Muscle layer of colon (tissue), 2 donors: ENCODE measurements around the gene C3orf70.

Experiments used
- H3K27ac ChIP-seq: one replicate; pipeline ENCODE4 v1.7.0; 2013; ENCODE audit warnings: low read depth, mild to moderate bottlenecking, low read length, moderate library complexity
- H3K27me3 ChIP-seq, 2 donors: one replicate each; pipeline ENCODE4 v1.7.0; 2013; ENCODE audit warnings: low read length in 2 of 2, mild to moderate bottlenecking in 2 of 2; ENCODE audit not compliant: insufficient read depth in 2 of 2, control insufficient read depth in 1 of 2
- H3K36me3 ChIP-seq: one replicate; pipeline ENCODE4 v1.7.0; 2013; ENCODE audit warnings: mild to moderate bottlenecking, low read length; ENCODE audit not compliant: insufficient read depth
- H3K4me1 ChIP-seq: one replicate; pipeline ENCODE4 v1.7.0; 2013; ENCODE audit warnings: mild to moderate bottlenecking, low read length; ENCODE audit not compliant: insufficient read depth
- H3K4me3 ChIP-seq, 2 donors: one replicate each; pipeline ENCODE4 v1.7.0; 2013; ENCODE audit warnings: low read length in 2 of 2, low read depth in 1 of 2, mild to moderate bottlenecking in 1 of 2, moderate library complexity in 1 of 2
- H3K9ac ChIP-seq: one replicate; pipeline ENCODE4 v1.7.0; 2013; ENCODE audit warnings: low read length
- H3K9me3 ChIP-seq: one replicate; pipeline ENCODE4 v1.7.0; 2013; ENCODE audit warnings: mild to moderate bottlenecking, low read length
- donor health status: abdominal sarcoma.
- donor health status: Adenocarcinoma of cecum.

C3orf70 gene

DNA sequence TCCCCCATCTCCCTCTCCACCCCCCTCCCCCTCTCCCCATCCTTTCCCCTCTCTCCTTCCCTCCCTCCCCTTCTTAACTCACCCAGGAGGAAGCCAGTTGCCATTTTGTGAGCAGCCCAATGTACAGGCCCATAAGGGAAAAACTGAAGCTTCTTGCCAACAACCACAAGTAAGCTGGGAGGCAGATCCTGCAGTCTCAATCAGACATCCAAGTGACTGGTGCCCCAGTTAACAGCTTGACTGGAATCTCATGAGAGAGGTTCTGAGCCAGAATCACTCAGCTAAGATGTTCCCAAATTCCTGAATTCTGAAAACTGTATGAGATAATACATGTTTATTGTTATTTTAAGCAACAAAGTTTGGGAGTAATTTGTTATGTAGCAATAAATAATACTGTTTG, 90.7 kb downstream of the C3orf70 start:
- H3K9me3 ChIP-seq, result no peaks in the 10 kb centered on the region
- H3K9ac ChIP-seq, result no peak overlapping the region
- no peaks in the 10 kb centered on the region for H3K4me1 ChIP-seq
- no peak overlapping the region for H3K27ac ChIP-seq
- H3K4me3 ChIP-seq, result no peak overlapping the region
- no peaks in the 10 kb centered on the region for H3K27me3 ChIP-seq
- H3K36me3 ChIP-seq, result no peaks in the 10 kb centered on the region

DNA sequence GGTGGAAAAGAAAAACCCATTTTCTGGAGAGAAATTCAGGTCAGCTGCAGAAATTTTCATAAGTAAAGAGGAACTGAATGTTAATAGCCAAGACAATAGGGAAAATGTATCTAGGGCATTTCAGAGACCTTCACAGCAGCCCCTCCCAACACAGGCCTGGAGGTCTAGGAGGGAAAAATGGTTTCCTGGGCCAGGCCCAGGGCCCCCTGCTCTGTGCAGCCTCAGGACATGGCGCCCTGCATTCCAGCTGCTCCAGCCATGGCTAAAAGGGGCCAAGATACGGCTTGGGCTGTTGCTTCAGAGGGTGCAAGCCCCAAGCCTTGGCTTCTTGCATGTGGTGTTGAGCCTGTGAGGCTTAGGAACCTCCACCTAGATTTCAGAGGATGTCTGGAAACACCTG, 92.2 kb downstream of the C3orf70 start:
- H3K36me3 ChIP-seq, result no peaks in the 10 kb centered on the region
- no peak overlapping the region for H3K27ac ChIP-seq
- no peaks in the 10 kb centered on the region for H3K27me3 ChIP-seq
- H3K4me3 ChIP-seq, result no peak overlapping the region
- no peak overlapping the region for H3K9ac ChIP-seq
- H3K4me1 ChIP-seq, result no peaks in the 10 kb centered on the region
- no peaks in the 10 kb centered on the region for H3K9me3 ChIP-seq

DNA sequence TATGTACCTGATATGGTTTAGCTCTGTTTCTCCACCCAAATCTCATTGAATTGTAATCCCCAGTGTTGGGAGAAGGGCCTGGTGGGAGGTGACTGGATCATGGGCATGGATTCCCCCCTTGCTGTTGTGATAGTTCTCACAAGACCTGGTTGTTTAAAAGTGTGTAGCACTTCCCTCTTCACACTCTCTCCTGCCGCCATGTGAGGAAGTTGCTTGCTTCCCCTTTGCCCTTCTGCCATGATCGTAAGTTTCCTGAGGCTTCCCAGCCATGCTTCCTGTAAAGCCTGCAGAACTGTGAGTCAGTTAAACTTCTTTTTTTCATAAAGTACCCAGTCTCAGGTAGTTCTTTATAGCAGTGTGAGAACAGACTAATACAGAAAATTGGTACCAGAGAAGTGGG, 93.1 kb downstream of the C3orf70 start:
- Histone ChIP-seq H3K4me3 (no peak overlapping the region), H3K4me1 (no peaks in the 10 kb centered on the region), H3K36me3 (no peaks in the 10 kb centered on the region), H3K27ac (no peak overlapping the region), H3K9me3 (no peaks in the 10 kb centered on the region), H3K9ac (no peak overlapping the region), H3K27me3 (no peaks in the 10 kb centered on the region)

DNA sequence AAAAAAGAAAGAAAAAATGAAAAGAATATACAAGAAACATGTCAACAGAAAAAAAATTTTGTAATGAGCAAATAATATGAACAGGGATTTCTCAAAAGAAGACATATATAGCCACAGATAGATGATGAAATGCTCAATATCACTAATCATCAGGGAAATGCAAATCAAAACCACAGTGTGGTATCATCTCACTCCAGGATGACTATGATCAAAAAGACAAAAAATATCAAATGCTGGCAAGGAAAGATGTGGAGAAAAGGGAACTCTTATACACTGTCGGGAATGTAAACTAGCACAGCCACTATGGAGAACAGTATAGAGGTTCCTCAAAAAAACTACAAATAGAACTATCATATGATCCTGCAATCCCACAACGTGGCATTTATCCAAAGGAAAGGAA, 94.1 kb downstream of the C3orf70 start:
- H3K27me3 ChIP-seq, result no peaks in the 10 kb centered on the region
- H3K27ac ChIP-seq, result no peak overlapping the region
- no peaks in the 10 kb centered on the region for H3K9me3 ChIP-seq
- no peaks in the 10 kb centered on the region for H3K36me3 ChIP-seq
- no peaks in the 10 kb centered on the region for H3K4me1 ChIP-seq
- H3K4me3 ChIP-seq, result no peak overlapping the region
- no peak overlapping the region for H3K9ac ChIP-seq

DNA sequence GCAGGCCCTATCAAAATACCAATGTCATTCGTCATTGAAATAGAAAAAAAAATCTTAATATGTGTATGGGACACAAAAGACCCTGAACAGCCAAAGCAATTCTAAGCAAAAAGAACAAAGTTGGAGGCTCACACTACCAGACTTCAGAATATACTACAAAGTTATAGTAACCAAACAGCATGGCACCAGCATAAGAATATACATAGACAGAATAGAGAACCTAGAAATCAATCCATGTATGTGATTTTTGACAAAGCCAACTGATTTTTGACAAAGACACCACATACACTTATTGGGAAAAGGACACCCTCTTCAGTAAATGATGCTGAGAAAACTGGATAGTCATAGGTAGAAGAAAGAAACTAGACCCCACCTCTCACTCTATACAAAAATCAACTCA, 95.0 kb downstream of the C3orf70 start:
- H3K36me3 ChIP-seq, result peaks cover 1% of the 10 kb centered on the region
- H3K27me3 ChIP-seq, result no peaks in the 10 kb centered on the region
- H3K27ac ChIP-seq, result no peak overlapping the region
- no peak overlapping the region for H3K9ac ChIP-seq
- no peak overlapping the region for H3K4me3 ChIP-seq
- H3K4me1 ChIP-seq, result no peaks in the 10 kb centered on the region
- no peaks in the 10 kb centered on the region for H3K9me3 ChIP-seq

DNA sequence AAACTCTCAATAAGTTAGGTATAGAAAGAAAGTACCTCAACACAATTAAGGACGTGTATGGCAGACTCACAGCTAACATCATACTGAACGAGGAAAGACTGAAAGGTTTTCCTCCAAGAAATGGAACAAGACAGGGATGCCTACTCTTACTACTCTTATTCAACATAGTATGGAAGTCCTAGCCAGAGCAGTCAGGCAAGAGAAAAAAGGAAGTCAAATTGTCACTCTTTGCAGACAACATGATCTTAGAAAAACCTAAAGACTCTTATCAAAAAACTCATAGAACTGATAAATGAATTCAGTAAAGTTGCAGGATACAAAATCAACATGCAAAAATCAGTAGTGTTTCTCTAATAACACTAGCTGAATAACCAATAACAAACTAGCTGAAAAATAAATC, 96.0 kb downstream of the C3orf70 start:
- Histone ChIP-seq H3K36me3 (peaks cover 10% of the 10 kb centered on the region), H3K27ac (no peak overlapping the region), H3K9ac (no peak overlapping the region), H3K4me1 (no peaks in the 10 kb centered on the region), H3K4me3 (no peak overlapping the region), H3K9me3 (no peaks in the 10 kb centered on the region), H3K27me3 (no peaks in the 10 kb centered on the region)

DNA sequence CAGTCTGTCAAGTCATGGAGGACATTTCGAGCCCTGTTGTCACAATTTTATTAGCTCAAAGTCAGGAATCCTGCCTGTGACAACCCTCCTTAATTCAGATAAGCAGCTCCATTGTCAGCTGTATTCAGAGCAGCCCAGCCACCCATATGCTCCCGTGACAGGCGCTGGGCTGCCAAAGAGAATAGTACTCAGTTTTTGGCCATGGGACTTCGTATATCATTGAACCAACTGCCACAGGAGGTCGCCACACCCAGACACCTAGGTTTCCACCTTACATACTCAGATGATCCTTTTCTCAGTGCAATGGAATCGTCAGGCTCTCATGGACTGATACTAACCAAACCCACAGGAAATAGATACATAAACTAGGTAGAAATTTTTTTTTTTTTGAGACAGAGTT, 100.2 kb downstream of the C3orf70 start:
- Histone ChIP-seq H3K27ac (no peak overlapping the region), H3K9me3 (no peaks in the 10 kb centered on the region), H3K4me1 (no peaks in the 10 kb centered on the region), H3K4me3 (no peak overlapping the region), H3K36me3 (peaks cover 24% of the 10 kb centered on the region), H3K9ac (no peak overlapping the region), H3K27me3 (no peaks in the 10 kb centered on the region)

DNA sequence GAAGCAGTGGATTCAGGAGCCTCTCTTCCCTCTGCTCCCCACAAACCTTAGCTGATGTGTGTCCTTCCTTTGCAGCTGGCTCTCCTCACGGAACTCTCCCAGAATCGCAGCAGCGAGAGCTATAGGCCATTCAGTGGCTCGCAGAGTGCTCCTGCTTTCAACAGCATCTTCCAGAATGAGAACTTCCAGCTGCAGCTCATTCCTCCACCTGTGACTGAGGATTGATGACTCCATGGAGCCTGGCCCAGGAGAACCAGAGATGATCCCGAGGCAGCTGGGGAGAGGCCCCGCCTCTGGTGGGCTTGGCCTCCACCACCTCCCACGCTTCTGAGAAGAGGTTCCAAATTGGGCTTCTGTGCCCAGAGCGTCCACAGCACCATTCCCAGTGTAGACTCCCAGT, 101.1 kb downstream of the C3orf70 start:
- Histone ChIP-seq H3K4me1 (no peaks in the 10 kb centered on the region), H3K27me3 (no peaks in the 10 kb centered on the region), H3K9ac (no peak overlapping the region), H3K27ac (no peak overlapping the region), H3K9me3 (no peaks in the 10 kb centered on the region), H3K4me3 (no peak overlapping the region), H3K36me3 (peaks cover 24% of the 10 kb centered on the region)

DNA sequence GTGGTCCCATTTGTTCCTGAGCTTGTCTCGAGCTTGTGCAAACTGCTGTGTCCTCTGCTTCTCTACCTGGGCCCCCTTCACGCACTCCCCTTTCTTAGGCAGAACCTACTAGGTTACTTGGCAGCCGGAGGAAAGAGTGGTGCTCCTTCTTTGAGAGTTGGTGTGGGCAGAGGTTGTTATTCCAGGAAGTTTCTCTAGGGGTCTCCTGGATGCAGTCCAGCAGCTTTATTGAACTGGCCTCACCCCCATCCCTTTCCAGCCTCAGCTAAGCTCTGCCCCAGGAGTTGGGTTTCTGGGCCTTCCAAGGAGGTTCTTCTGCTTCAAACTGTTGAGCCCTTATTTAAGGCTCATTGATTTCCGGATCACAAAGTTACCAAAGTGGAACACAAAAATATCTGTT, 103.2 kb downstream of the C3orf70 start:
- H3K9me3 ChIP-seq, result no peaks in the 10 kb centered on the region
- no peaks in the 10 kb centered on the region for H3K27me3 ChIP-seq
- no peak overlapping the region for H3K9ac ChIP-seq
- no peak overlapping the region for H3K4me3 ChIP-seq
- no peaks in the 10 kb centered on the region for H3K4me1 ChIP-seq
- H3K27ac ChIP-seq, result no peak overlapping the region
- H3K36me3 ChIP-seq, result peaks cover 24% of the 10 kb centered on the region

DNA sequence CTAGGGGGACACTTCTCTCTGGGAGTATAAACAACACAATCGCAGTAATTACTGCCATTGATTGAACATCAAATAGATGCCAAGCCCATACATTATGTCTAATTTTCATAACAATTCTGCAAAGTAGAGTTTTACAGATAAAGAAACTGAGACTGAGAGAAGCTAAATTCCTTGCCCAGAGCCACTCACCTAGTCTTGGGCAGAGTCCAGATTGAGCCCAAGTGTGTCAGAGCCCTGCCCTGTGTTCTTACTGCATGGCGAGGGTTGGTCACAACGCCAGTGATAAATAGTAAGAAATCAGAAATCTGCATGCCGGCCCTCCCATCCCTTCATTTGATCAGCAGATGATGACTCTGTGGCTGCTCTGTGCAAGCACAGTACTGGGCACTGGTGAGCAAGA, 106.3 kb downstream of the C3orf70 start:
- no peak overlapping the region for H3K4me3 ChIP-seq
- no peaks in the 10 kb centered on the region for H3K9me3 ChIP-seq
- no peak overlapping the region for H3K9ac ChIP-seq
- H3K36me3 ChIP-seq, result peaks cover 10% of the 10 kb centered on the region
- H3K4me1 ChIP-seq, result no peaks in the 10 kb centered on the region
- H3K27me3 ChIP-seq, result no peaks in the 10 kb centered on the region
- H3K27ac ChIP-seq, result no peak overlapping the region

DNA sequence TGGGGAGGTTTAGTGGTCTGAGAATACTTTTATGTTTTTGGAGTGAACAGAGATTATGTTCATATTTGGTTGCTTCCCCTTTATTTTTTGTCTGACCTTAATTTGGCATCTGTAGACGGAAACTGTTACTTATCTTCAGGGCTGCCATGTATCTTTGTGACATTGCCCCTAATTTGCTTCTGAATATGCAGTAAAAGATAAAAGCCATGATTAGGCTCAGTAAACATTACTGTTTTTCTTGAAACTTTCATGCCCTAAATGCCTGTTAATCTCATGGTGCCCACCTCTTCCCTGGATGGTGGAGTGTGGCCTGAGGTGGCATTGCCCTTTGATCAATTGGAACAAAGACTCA, 106.7 kb downstream of the C3orf70 start:
- Histone ChIP-seq H3K27me3 (no peaks in the 10 kb centered on the region), H3K4me3 (no peak overlapping the region), H3K36me3 (peaks cover 9% of the 10 kb centered on the region), H3K4me1 (no peaks in the 10 kb centered on the region), H3K9me3 (no peaks in the 10 kb centered on the region), H3K9ac (no peak overlapping the region), H3K27ac (no peak overlapping the region)

DNA sequence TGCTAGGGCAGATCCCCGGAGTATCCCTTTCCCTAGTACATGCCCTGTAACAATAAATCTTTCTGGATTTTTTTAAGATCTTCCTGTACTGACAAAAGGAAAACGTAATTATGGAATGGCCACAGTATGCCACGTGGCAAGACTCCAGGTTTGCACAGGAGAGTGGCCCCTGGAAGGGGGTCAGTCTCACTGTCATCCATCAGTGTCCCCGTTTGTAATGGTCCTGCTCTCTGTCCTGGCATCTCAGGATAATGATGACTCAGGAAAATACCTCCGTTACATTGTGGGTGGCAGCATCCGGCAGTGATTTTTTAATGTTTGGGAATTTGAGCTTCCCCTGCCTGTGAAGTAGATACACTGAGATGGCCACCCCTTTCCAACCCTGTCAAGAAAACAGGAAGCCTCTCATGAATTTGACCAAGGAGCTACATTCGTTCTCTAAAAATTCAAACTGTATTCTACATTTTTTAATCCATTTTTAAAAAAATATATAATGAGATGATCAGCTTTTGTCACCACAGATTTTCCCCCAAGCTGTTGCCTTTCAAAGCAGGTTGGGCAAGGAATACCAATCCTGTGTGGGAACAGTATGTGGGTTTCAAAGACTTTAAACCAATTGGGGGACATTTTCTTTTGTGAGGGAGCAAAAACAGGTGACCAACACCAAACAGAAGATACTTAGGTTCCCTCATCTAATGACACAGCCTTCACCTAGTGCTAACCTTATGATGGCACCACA, 110.4 kb downstream of the C3orf70 start:
- Histone ChIP-seq H3K4me3 (no peak overlapping the region), H3K9me3 (no peaks in the 10 kb centered on the region), H3K4me1 (no peaks in the 10 kb centered on the region), H3K27ac (no peak overlapping the region), H3K36me3 (no peaks in the 10 kb centered on the region), H3K27me3 (no peaks in the 10 kb centered on the region), H3K9ac (no peak overlapping the region)
